WI38 (cell line): Measurements from ENCODE around the gene CUX1.
"Not testable (repeated sequence)": the region's sequence is repeated elsewhere in the genome, so short reads cannot be mapped to it uniquely, and the experiment has no call there.

Experiments used
- H3K4me3 ChIP-seq: 2 replicates; pipeline ENCODE4 v1.5.1; 2011; ENCODE audit warnings: low read depth, mild to moderate bottlenecking, control low read depth, low read length
- TF ChIP-seq, protein P1 (sequence below): IDR thresholded peaks from 2 replicates; pipeline ENCODE4 v1.5.1; 2012; ENCODE audit warnings: low read depth, mild to moderate bottlenecking, control low read depth, low read length

The CUX1 gene

DNA sequence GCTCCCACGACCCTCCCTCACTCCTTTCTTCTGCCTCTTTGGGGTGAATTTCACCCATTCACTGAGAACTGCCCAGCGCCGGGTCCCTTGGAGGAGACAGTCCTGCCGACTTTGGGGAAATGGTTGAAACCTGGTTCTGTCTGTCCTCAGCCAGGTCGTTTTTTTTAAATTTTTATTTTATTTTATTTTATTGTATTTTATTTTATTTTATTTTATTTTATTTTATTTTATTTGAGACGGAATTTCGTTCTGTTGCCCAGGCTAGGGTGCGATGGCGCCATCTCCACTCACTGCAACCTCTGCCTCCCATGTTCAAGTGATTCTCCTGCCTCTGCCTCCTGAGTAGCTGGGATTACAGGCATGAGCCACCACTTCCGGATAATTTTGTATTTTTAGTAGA is 363.3 kb downstream of the CUX1 start:
- TF ChIP-seq, protein P1, sequence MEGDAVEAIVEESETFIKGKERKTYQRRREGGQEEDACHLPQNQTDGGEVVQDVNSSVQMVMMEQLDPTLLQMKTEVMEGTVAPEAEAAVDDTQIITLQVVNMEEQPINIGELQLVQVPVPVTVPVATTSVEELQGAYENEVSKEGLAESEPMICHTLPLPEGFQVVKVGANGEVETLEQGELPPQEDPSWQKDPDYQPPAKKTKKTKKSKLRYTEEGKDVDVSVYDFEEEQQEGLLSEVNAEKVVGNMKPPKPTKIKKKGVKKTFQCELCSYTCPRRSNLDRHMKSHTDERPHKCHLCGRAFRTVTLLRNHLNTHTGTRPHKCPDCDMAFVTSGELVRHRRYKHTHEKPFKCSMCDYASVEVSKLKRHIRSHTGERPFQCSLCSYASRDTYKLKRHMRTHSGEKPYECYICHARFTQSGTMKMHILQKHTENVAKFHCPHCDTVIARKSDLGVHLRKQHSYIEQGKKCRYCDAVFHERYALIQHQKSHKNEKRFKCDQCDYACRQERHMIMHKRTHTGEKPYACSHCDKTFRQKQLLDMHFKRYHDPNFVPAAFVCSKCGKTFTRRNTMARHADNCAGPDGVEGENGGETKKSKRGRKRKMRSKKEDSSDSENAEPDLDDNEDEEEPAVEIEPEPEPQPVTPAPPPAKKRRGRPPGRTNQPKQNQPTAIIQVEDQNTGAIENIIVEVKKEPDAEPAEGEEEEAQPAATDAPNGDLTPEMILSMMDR, result no peak
- H3K4me3 ChIP-seq, result no peak overlapping the region

DNA sequence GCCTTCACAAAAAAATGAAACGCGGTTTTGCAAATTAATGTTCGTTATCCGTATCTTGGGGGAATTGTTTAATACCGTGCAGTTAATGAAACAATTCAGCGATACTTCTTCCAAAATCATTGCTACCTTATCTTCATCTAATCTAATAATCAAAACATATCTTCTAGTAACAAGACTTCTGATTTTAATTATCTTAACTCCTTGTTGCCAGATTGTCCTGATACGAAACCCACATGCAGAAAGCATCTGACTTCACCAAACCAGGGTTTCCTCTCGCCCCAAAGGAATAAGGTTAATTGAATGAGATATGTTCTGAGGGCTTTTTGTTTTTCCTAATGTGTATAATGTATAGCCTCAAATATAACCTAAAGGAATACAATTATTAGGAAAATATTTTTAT is 364.1 kb downstream of the CUX1 start:
- no peak overlapping the region for H3K4me3 ChIP-seq
- TF ChIP-seq, protein P1, result no peak

DNA sequence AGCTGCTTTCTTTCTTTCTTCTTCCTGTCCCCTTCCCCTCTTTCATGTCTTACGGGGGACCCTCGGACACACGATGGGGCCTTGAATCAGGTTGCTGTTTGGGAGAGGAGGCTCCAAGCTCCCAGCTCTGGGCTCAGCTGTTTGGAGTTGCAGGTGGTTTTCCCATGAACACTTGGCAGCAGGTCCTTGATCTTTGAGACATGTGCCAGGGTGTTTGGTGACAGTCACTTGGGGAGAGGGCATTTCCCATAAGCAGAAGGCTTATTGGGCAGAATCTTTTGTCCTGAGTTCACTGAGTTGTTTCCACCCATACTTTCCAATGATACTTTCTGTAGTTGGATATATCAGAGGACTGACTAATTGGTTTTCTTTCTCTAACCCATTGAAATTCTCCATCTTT is 364.6 kb downstream of the CUX1 start:
- no peak overlapping the region for H3K4me3 ChIP-seq
- TF ChIP-seq, protein P1, result no peak

DNA sequence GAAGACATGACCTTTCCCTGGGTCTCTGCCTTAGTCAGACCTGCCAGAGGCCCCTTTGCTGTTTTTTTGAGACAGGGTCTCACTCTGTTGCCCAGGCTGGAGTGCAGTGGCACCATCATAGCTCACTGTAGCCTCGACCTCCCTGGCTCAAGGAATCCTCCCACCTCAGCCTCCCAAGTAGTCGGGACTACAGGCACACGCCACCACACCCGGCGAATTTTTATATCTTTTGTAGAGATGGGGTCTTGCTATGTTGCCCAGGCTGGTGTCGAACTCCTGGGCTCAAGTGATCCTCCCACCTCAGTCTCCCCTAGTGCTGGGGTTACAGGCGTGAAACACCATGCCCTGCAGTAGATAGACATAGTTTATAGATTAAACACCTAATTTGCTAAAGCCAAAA is 366.4 kb downstream of the CUX1 start:
- not testable (repeated sequence) for H3K4me3 ChIP-seq

DNA sequence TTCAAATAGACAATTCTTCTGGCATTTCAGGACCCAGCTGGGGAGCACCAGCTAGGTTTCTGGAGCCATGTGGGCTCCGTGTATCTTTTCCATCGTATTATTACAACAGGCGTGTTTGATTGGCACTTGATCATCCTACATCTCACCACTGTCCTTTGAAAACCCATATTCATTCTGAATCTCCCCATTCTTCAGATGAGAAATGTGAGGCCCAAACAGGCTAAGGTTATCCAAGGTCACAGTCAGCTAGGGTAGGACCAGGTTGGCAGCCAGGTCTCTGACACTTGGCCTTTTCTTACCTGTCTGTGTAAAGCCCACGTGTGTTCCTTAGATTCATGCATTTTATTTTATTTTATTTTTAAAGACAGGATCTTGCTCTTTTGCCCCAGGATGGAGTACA is 366.9 kb downstream of the CUX1 start:
- H3K4me3 ChIP-seq, result no peak overlapping the region
- TF ChIP-seq, protein P1, result no peak

DNA sequence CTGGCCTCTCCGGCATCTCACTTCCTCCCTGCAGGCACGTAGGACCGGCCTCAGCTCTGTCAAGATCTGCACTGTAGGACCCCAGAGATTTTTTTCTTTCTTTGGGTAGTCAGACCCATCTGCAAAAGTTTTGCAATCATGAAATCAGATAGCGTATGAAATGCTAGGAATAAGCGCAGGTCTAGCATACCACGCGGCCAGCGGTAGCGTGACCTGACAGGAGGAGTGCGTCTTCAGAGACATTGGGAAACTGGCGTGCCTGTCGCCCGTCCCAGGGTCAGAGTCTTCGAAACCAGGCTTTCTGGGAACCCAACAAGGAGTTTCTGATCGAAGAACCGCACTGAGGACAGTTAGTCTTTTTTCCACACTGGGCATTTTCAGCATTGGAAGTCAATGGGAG is 368.4 kb downstream of the CUX1 start:
- H3K4me3 ChIP-seq, result no peak overlapping the region
- TF ChIP-seq, protein P1, result no peak

DNA sequence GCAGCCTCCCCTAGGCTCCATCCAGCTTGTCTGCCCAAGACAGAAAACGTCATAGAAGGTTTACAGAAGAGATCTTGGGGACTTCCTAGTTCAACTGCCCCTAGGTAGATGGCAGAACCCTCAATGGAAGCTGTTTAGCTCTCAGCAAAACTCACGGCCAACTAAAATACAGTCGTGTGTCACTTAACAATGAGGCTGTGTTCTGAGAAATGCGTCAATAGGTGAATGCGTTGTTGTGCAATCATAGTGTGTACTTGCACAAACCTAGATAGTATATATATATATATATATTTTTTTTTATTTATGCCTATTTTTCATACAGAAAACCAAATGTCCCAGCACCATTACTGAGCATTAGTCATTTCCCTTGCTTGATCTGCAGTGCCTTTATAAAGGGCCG is 368.9 kb downstream of the CUX1 start:
- TF ChIP-seq, protein P1, result no peak
- H3K4me3 ChIP-seq, result no peak overlapping the region

DNA sequence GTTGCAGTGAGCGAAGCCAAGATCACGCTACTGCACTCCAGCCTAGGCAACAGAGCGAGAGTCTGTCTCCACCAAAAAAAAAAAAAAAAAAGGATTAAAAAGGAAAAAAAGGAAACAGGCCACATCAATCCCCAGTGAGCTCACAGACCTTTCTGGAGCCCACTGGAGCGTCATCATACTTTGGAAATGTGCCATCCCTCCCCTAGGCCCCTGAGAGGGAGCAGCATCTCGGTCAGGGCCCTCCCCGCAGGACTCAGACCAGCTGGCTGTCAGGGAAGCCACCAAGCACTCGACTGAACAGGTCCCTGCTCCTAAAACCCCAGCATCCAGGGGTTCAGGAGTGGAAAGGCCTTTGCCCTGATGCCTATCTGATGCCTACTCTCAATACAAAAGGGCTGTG is 371.3 kb downstream of the CUX1 start:
- no peak overlapping the region for H3K4me3 ChIP-seq
- TF ChIP-seq, protein P1, result no peak
